Ascending aorta (tissue), 2 donors: ENCODE results near the gene IP6K1. TPM values are rescaled to one million over a fixed set of nuclear protein-coding genes. Genes with fewer than 3 reads are reported as not detected.

Experiments
- DNase-seq, 2 donors: peaks; one replicate each; pipeline ENCODE4 v3.0.0-alpha.2; 2019; ENCODE audit warnings: low spot score in 2 of 2
- H3K27ac ChIP-seq, 2 donors: fragments of 200-600 bp; sonication (generic); one replicate each; pipeline ENCODE4 v1.5.1; 2016 to 2017; ENCODE audit warnings: mild to moderate bottlenecking in 1 of 2
- H3K27me3 ChIP-seq: fragments of 200-600 bp; sonication (generic); one replicate; pipeline ENCODE4 v1.5.1; 2017
- H3K36me3 ChIP-seq, 2 donors: fragments of 200-600 bp; sonication (generic); one replicate each; pipeline ENCODE4 v1.5.1; 2016
- H3K4me1 ChIP-seq, 2 donors: fragments of 200-600 bp; sonication (generic); one replicate each; pipeline ENCODE4 v1.5.1; 2016 to 2017; ENCODE audit warnings: mild to moderate bottlenecking in 1 of 2
- H3K4me3 ChIP-seq, 2 donors: fragments of 200-600 bp; sonication (generic); one replicate each; pipeline ENCODE4 v1.5.1; 2016 to 2017; ENCODE audit warnings: mild to moderate bottlenecking in 1 of 2
- H3K9me3 ChIP-seq, 2 donors: fragments of 200-600 bp; sonication (generic); one replicate each; pipeline ENCODE4 v1.5.1; 2016
- CTCF ChIP-seq, 3 experiments: fragments of 200-600 bp in 2 of 3; fragments of 450-650 bp in 1 of 3; sonication (generic) in 2 of 3; IDR thresholded peaks; one replicate each; pipeline ENCODE4 v1.5.1; 2016 to 2019; ENCODE audit warnings: antibody characterized with exemption in 3 of 3, mild to moderate bottlenecking in 1 of 3, moderate library complexity in 1 of 3
- intact Hi-C: fragments of 100-400 bp; cut with DNase I; formaldehyde crosslinking; loops from one replicate; pipeline ENCODE4 v1.15.1; 2023
- total RNA-seq: library from RNA; depleted of rRNA; stranded (reverse); fragments of >200 nt; gene quantifications from one replicate; pipeline ENCODE4 v1.1.0, GENCODE V29; 2016

IP6K1 gene
- total RNA-seq, 1 donor from 2014 or later, result 33.8 TPM

DNA sequence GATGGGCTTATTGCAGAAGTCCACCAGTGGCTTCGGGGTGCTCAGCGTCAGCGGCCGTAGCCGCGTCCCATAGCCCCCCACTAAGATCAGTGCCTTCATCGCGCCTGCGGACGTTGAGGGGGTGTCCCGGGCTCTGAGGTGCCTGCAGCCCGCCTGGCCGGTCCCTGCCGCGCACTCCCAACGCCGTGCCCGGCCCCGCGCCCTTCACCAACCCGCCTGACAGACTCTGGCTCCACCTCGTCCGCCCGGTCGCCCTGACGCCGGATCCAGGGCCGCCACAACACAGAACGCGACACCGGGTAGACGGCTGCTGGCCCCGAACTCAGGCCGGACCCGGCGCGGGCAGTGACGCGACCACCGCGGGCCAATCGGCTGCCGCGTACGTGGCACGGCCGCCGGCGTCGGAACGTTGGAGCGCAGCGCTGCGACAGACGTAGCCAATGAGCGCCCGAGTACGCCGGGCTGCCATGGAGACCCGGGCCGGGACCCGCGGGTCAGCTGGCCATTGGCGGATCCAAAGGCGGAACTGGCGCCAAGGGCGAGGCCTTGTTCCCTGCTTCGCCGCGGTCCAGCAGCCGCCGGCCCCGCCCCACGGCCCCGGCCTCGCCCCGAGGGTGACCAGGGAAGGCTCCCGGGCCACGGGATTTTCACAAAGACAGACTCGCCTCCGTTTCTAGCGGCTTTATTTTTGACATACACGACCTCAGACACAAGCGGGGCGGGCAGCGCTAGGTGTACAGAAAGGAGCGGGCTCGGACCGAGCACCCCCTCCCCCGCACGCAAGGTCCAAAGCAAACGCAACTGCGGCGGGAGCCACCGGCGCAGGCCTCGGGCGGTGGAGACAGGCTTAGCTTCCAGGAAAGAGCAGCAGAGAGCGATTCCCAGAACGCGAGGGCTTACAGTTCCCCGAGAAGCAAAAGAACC lies 62.5 kb downstream of the IP6K1 start, which contains the start of gene GMPPB:
Gene GMPPB (minus strand): TSS at position 324 of the 924 bp plus-strand sequence. CDS start 225 bp downstream, at position 99.
- Histone ChIP-seq H3K4me3 (peak within 1 kb of the TSS; percentile 86 to 98), H3K4me1 (peaks cover 16 to 20% of the 10 kb centered on the region in 2 donors), H3K36me3 (peaks cover 23 to 54% of the 10 kb centered on the region in 2 donors), H3K27me3 (no peaks in the 10 kb centered on the region), H3K9me3 (no peaks in the 10 kb centered on the region), H3K27ac (peak within 1 kb of the TSS; percentile 93 to 97)
- intact Hi-C loops, result loop anchor here (1.0 to 10.0 kb wide), 4 partner anchors 35 to 131 kb away; partner anchors contain the start of genes APEH, IP6K1, MST1 and RNF123
- TF ChIP-seq CTCF (IDR thresholded peaks at IDR 0.05), result no peak
- peak; percentile 92 to 97 for DNase-seq

GRCh38 chr3:49723296-49723627 lies 63.1 kb downstream of the IP6K1 start:
- Histone ChIP-seq H3K27me3 (no peaks in the 10 kb centered on the region), H3K27ac (peak overlapping the region; percentile 93 to 97), H3K36me3 (peaks cover 23 to 53% of the 10 kb centered on the region in 2 donors), H3K9me3 (no peaks in the 10 kb centered on the region), H3K4me3 (peak overlapping the region; percentile 86 to 98), H3K4me1 (peaks cover 19 to 24% of the 10 kb centered on the region in 2 donors)
- intact Hi-C loops, result loop anchor here (1.0 to 10.0 kb wide), 2 partner anchors 34 to 132 kb away; partner anchors contain the start of genes MST1, RNF123 and TRAIP
- no peak for TF ChIP-seq CTCF (IDR thresholded peaks at IDR 0.05)
- DNase-seq, result peak in 1 of 2 donors; percentile 82

GRCh38 chr3:49722896-49723295 lies 63.4 kb downstream of the IP6K1 start:
- H3K36me3 ChIP-seq, result peaks cover 20 to 49% of the 10 kb centered on the region in 2 donors
- H3K9me3 ChIP-seq, result no peaks in the 10 kb centered on the region
- H3K27me3 ChIP-seq, result no peaks in the 10 kb centered on the region
- peaks cover 19 to 24% of the 10 kb centered on the region in 2 donors for H3K4me1 ChIP-seq
- no peak for DNase-seq
- H3K4me3 ChIP-seq, result peak overlapping the region; percentile 86 to 98
- intact Hi-C loops, result loop anchor here (1.0 to 10.0 kb wide), 2 partner anchors 34 to 132 kb away; partner anchors contain the start of genes MST1, RNF123 and TRAIP
- no peak for TF ChIP-seq CTCF (IDR thresholded peaks at IDR 0.05)
- H3K27ac ChIP-seq, result peak overlapping the region; percentile 93 to 97

GRCh38 chr3:49721896-49722781 lies 64.2 kb downstream of the IP6K1 start:
- TF ChIP-seq CTCF (IDR thresholded peaks at IDR 0.05), result no peak
- intact Hi-C loops, result loop anchor here (10.0 kb wide), 1 partner anchor 133 kb away; the partner anchor contains the start of gene TRAIP
- Histone ChIP-seq H3K4me3 (peak overlapping the region in 1 of 2 donors; percentile 98), H3K27me3 (no peaks in the 10 kb centered on the region), H3K4me1 (peaks cover 19 to 24% of the 10 kb centered on the region in 2 donors), H3K36me3 (peaks cover 13 to 41% of the 10 kb centered on the region in 2 donors), H3K27ac (peak overlapping the region in 1 of 2 donors; percentile 93), H3K9me3 (no peaks in the 10 kb centered on the region)
- DNase-seq, result peak in 1 of 2 donors; percentile 51

DNA sequence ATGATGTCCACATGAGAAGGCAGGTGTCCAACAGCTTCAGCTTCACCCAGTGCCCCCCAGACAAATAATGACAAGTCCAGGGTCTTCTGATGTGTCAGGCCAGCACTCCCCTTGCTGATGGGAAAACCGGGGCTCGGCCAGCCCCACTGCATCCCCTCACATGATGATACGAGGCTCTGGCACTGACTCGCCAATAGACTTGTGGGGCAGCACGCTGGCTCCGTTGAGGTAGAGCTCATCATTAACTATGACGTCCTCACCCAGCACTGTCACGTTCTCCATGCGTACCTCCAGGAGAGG lies 64.8 kb downstream of the IP6K1 start:
- Histone ChIP-seq H3K27ac (no peak overlapping the region), H3K36me3 (peaks cover 8 to 39% of the 10 kb centered on the region in 2 donors), H3K4me1 (peaks cover 19 to 24% of the 10 kb centered on the region in 2 donors), H3K4me3 (no peak overlapping the region), H3K27me3 (no peaks in the 10 kb centered on the region), H3K9me3 (no peaks in the 10 kb centered on the region)
- intact Hi-C loops, result loop anchor here (10.0 kb wide), 1 partner anchor 133 kb away; the partner anchor contains the start of gene TRAIP
- no peak for TF ChIP-seq CTCF (IDR thresholded peaks at IDR 0.05)
- DNase-seq, result peak in 1 of 2 donors; percentile 56
